WTC11 (cell line): Measurements from ENCODE around the gene RALA. TPM values are rescaled to one million over a fixed set of nuclear protein-coding genes. Genes with fewer than 3 reads are reported as not detected.
"Not testable (repeated sequence)": the region's sequence is repeated elsewhere in the genome, so short reads cannot be mapped to it uniquely, and the experiment has no call there.

Source experiments
- ATAC-seq: fragments of 200-7000 bp; cut with Tn5 transposase; 2 replicates; pipeline ENCODE4 v1.10.0; 2021; ENCODE audit warnings: mild to moderate bottlenecking, moderate library complexity
- CTCF ChIA-PET: fragments of 300-600 bp; sonication (Branson Sonifier 250); formaldehyde crosslinking; loops from one replicate; lab custom pipeline; 2021; ENCODE audit warnings: antibody characterized with exemption; lab: Charles Lee
- POLR2A ChIA-PET: fragments of 350-600 bp; sonication (Branson Sonifier 250); formaldehyde crosslinking; loops from one replicate; lab custom pipeline; 2021; ENCODE audit warnings: antibody characterized with exemption; lab: Charles Lee
- DNase-seq: peaks from one replicate; pipeline ENCODE4 v3.0.0; 2021; ENCODE audit warnings: low spot score
- H3K27ac Mint-ChIP-seq: 2 replicates; pipeline ENCODE4 v1.8.0; 2021; ENCODE audit warnings: mixed read lengths
- H3K27me3 Mint-ChIP-seq: 2 replicates; pipeline ENCODE4 v1.8.0; 2021; ENCODE audit warnings: low read depth, mild to moderate bottlenecking, moderate library complexity, mixed read lengths
- H3K36me3 Mint-ChIP-seq: 2 replicates; pipeline ENCODE4 v1.8.0; 2021; ENCODE audit warnings: mixed read lengths
- H3K4me1 Mint-ChIP-seq: 2 replicates; pipeline ENCODE4 v1.8.0; 2022; ENCODE audit warnings: mixed read lengths
- H3K4me3 Mint-ChIP-seq: 2 replicates; pipeline ENCODE4 v1.8.0; 2021; ENCODE audit warnings: mild to moderate bottlenecking, moderate library complexity, mixed read lengths
- H3K9me3 Mint-ChIP-seq: 2 replicates; pipeline ENCODE4 v1.8.0; 2021; ENCODE audit warnings: mixed read lengths
- CBFB ChIP-seq: sonication (generic); formaldehyde crosslinking; IDR thresholded peaks from 2 replicates; pipeline ENCODE4 v1.8.1; 2022; ENCODE audit warnings: mild to moderate bottlenecking, low read depth, missing genetic modification reagents
- CREB1 ChIP-seq: sonication (generic); formaldehyde crosslinking; IDR thresholded peaks from 2 replicates; pipeline ENCODE4 v1.8.0; 2023; ENCODE audit warnings: mild to moderate bottlenecking, missing genetic modification reagents
- GTF2I ChIP-seq: fragments of 250-450 bp; sonication (Bioruptor Pico); conservative IDR thresholded peaks from 2 replicates; pipeline ENCODE4 v1.4.0; 2021; ENCODE audit warnings: mild to moderate bottlenecking
- JUN ChIP-seq: sonication (generic); formaldehyde crosslinking; IDR thresholded peaks from 2 replicates; pipeline ENCODE4 v1.8.0; 2023; ENCODE audit warnings: mild to moderate bottlenecking, missing genetic modification reagents
- NFYB ChIP-seq: sonication (generic); formaldehyde crosslinking; conservative IDR thresholded peaks from 2 replicates; pipeline ENCODE4 v1.8.0; 2022; ENCODE audit warnings: low read depth, missing genetic modification reagents
- SMAD4 ChIP-seq: sonication (generic); formaldehyde crosslinking; IDR thresholded peaks from 2 replicates; pipeline ENCODE4 v1.8.0; 2022; ENCODE audit warnings: mild to moderate bottlenecking, missing genetic modification reagents
- SOX15 ChIP-seq: fragments of 250-450 bp; sonication (Bioruptor Pico); IDR thresholded peaks from 2 replicates; pipeline ENCODE4 v1.9.0; 2021; ENCODE audit warnings: mild to moderate bottlenecking
- ZBTB21 ChIP-seq: sonication (generic); formaldehyde crosslinking; IDR thresholded peaks from 2 replicates; pipeline ENCODE4 v1.8.1; 2023; ENCODE audit warnings: mild to moderate bottlenecking, missing genetic modification reagents, borderline replicate concordance
- ZNF121 ChIP-seq: sonication (generic); formaldehyde crosslinking; IDR thresholded peaks from 2 replicates; pipeline ENCODE4 v1.8.0; 2023; ENCODE audit warnings: missing genetic modification reagents
- ZNF138 ChIP-seq: sonication (generic); formaldehyde crosslinking; conservative IDR thresholded peaks from 2 replicates; pipeline ENCODE4 v1.8.1; 2022; ENCODE audit warnings: mild to moderate bottlenecking, moderate library complexity, missing genetic modification reagents
- total RNA-seq: library from RNA; stranded (reverse); gene quantifications from 3 replicates; pipeline ENCODE4 v1.2.3, GENCODE V29; 2021
- TF ChIP-seq, protein P1 (sequence below): sonication (generic); formaldehyde crosslinking; IDR thresholded peaks from 2 replicates; pipeline ENCODE4 v1.8.0; 2023; ENCODE audit warnings: missing genetic modification reagents, mild to moderate bottlenecking, borderline replicate concordance
- TF ChIP-seq, protein P2 (sequence below): fragments of 250-450 bp; sonication (Bioruptor Pico); IDR thresholded peaks from 2 replicates; pipeline ENCODE4 v1.9.0; 2021; ENCODE audit warnings: moderate library complexity, mild to moderate bottlenecking, inconsistent platforms, borderline replicate concordance
- TF ChIP-seq, protein P3 (sequence below): sonication (generic); formaldehyde crosslinking; IDR thresholded peaks from 2 replicates; pipeline ENCODE4 v1.8.0; 2022; ENCODE audit warnings: mild to moderate bottlenecking, missing genetic modification reagents
- TF ChIP-seq, protein P4 (sequence below): sonication (generic); formaldehyde crosslinking; conservative IDR thresholded peaks from 2 replicates; pipeline ENCODE4 v1.8.1; 2023; ENCODE audit warnings: mild to moderate bottlenecking, low read depth, missing genetic modification reagents, moderate library complexity
- TF ChIP-seq, protein P5 (sequence below): sonication (generic); formaldehyde crosslinking; IDR thresholded peaks from 2 replicates; pipeline ENCODE4 v1.8.0; 2023; ENCODE audit warnings: missing genetic modification reagents

Gene RALA
- total RNA-seq, 1 experiment from 2014 or later, result 57.3 TPM

DNA sequence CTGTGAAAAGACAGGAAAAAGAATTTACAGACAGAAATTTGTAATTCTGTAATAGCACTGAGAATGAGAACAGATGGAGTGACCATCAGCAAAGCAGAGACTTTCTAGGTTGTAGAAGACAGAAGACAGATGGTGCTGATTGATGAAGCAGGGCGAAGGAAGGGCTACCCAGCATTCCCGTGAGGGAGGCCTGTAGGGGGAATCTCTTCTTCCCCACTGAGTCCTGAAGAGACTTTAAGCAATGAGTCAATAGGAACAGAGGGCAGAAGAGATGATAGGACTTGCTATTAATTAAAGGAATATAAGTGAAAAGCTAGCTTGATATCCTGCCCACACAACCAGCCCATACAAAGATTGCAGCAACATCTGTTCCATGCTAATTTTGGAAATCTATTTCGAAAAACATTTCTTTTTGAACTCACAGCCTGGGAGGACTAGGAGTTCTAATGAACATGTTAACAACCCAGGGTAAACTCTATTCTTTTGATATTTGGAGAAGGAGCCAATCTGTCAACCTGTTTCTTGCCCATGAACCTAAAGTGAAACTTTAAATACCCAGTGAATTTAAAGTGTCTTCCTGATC, 44.1 kb downstream of the RALA start (continued):
- TF ChIP-seq JUN (CRISPR knock-in tag) (no peak), ZNF138 (CRISPR knock-in tag) (no peak), GTF2I (CRISPR knock-in tag) (no peak), SOX15 (no peak), SMAD4 (no peak)

DNA sequence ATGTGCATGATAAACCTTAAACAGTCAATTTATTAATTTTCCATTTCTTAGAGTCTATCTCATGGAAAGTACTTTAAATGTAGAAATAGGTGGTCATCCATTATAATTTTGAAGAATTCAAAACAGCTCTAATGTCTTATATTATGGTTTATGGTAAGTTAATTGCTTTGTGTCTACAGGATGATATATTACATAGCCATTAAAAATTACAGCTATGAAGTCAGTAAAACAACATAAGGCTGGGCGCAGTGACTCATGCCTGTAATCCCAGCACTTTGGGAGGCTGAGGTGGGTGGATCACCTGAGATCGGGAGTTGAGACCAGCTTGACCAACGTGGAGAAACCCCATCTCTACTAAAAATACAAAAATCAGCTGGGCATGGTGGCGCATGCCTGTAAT, 44.9 kb downstream of the RALA start:
- POLR2A ChIA-PET, H3K4me3 Mint-ChIP-seq, ATAC-seq, DNase-seq, H3K36me3 Mint-ChIP-seq, H3K9me3 Mint-ChIP-seq, H3K27ac Mint-ChIP-seq, H3K27me3 Mint-ChIP-seq: not testable (repeated sequence)
- CTCF ChIA-PET, result interaction anchor here (1.1 kb wide), 1 partner anchor 88 kb away, joined by 3 read pairs; no protein-coding TSS in a partner anchor
- peaks cover 42% of the 10 kb centered on the region for H3K4me1 Mint-ChIP-seq

DNA sequence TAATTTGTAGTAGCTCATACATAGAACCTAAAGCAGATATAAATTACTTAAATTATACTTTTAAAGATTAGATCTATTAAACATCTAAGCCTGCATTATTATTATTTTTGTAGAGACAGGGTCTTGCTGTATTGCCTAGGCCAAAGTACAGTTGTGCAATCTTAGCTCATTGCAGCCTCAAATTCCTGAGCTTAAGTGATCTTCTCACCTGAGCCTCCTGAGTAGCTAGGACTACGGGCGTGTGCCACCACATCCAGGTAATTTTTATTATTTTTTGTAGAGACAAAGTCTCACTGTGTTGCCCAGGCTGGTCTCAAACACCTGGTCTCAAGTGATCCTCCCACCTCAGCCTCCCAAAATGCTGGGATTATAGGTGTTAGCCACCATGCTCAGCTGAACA, 46.7 kb downstream of the RALA start:
- no peak for DNase-seq
- Mint-ChIP-seq H3K36me3 (no peaks in the 10 kb centered on the region), H3K4me3 (no peak overlapping the region), H3K4me1 (peaks cover 31% of the 10 kb centered on the region), H3K9me3 (no peaks in the 10 kb centered on the region), H3K27me3 (no peaks in the 10 kb centered on the region), H3K27ac (no peak overlapping the region)
- ChIA-PET CTCF (no interaction called here), POLR2A (interaction anchor here (0.6 kb wide), 1 partner anchor 40 kb away, joined by 4 read pairs; no protein-coding TSS in a partner anchor)
- ATAC-seq, result no peak
- TF ChIP-seq CREB1 (CRISPR knock-in tag), result no peak
- no peak for TF ChIP-seq ZNF121
- TF ChIP-seq, protein P1, sequence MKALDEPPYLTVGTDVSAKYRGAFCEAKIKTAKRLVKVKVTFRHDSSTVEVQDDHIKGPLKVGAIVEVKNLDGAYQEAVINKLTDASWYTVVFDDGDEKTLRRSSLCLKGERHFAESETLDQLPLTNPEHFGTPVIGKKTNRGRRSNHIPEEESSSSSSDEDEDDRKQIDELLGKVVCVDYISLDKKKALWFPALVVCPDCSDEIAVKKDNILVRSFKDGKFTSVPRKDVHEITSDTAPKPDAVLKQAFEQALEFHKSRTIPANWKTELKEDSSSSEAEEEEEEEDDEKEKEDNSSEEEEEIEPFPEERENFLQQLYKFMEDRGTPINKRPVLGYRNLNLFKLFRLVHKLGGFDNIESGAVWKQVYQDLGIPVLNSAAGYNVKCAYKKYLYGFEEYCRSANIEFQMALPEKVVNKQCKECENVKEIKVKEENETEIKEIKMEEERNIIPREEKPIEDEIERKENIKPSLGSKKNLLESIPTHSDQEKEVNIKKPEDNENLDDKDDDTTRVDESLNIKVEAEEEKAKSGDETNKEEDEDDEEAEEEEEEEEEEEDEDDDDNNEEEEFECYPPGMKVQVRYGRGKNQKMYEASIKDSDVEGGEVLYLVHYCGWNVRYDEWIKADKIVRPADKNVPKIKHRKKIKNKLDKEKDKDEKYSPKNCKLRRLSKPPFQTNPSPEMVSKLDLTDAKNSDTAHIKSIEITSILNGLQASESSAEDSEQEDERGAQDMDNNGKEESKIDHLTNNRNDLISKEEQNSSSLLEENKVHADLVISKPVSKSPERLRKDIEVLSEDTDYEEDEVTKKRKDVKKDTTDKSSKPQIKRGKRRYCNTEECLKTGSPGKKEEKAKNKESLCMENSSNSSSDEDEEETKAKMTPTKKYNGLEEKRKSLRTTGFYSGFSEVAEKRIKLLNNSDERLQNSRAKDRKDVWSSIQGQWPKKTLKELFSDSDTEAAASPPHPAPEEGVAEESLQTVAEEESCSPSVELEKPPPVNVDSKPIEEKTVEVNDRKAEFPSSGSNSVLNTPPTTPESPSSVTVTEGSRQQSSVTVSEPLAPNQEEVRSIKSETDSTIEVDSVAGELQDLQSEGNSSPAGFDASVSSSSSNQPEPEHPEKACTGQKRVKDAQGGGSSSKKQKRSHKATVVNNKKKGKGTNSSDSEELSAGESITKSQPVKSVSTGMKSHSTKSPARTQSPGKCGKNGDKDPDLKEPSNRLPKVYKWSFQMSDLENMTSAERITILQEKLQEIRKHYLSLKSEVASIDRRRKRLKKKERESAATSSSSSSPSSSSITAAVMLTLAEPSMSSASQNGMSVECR (CRISPR knock-in tag), result no peak

DNA sequence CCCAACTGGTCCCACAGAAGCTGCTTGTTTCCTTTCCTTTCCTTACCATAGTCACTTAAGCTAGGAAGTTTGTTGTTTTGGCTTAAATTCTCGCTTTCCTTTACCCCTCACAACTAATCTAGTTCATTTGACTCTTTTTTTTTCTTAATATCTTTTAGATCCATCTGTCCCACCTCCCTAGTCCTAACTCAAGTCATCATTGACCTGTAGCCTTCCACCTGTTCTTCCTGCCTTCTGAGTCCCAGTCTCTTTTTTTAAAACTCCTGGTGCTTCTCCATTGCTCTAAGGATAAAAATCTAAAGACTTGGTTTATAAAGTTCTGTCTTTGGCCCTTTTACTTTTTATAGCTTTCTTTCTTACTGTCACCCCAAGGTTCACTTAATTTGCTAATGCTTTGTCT, 47.6 kb downstream of the RALA start:
- H3K27ac Mint-ChIP-seq, result no peak overlapping the region
- H3K36me3 Mint-ChIP-seq, result peaks cover 6% of the 10 kb centered on the region
- peaks cover 7% of the 10 kb centered on the region for H3K9me3 Mint-ChIP-seq
- POLR2A ChIA-PET, result interaction anchor here (0.6 kb wide), 1 partner anchor 41 kb away, joined by 4 read pairs; no protein-coding TSS in a partner anchor
- no peaks in the 10 kb centered on the region for H3K27me3 Mint-ChIP-seq
- no peak overlapping the region for H3K4me3 Mint-ChIP-seq
- TF ChIP-seq, protein P2, sequence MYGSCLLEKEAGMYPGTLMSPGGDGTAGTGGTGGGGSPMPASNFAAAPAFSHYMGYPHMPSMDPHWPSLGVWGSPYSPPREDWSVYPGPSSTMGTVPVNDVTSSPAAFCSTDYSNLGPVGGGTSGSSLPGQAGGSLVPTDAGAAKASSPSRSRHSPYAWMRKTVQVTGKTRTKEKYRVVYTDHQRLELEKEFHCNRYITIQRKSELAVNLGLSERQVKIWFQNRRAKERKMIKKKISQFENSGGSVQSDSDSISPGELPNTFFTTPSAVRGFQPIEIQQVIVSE, result no peak
- TF ChIP-seq, protein P3, sequence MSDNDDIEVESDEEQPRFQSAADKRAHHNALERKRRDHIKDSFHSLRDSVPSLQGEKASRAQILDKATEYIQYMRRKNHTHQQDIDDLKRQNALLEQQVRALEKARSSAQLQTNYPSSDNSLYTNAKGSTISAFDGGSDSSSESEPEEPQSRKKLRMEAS (CRISPR knock-in tag), result no peak
- no peak for TF ChIP-seq ZBTB21 (CRISPR knock-in tag)
- TF ChIP-seq, protein P4, sequence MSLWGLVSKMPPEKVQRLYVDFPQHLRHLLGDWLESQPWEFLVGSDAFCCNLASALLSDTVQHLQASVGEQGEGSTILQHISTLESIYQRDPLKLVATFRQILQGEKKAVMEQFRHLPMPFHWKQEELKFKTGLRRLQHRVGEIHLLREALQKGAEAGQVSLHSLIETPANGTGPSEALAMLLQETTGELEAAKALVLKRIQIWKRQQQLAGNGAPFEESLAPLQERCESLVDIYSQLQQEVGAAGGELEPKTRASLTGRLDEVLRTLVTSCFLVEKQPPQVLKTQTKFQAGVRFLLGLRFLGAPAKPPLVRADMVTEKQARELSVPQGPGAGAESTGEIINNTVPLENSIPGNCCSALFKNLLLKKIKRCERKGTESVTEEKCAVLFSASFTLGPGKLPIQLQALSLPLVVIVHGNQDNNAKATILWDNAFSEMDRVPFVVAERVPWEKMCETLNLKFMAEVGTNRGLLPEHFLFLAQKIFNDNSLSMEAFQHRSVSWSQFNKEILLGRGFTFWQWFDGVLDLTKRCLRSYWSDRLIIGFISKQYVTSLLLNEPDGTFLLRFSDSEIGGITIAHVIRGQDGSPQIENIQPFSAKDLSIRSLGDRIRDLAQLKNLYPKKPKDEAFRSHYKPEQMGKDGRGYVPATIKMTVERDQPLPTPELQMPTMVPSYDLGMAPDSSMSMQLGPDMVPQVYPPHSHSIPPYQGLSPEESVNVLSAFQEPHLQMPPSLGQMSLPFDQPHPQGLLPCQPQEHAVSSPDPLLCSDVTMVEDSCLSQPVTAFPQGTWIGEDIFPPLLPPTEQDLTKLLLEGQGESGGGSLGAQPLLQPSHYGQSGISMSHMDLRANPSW (CRISPR knock-in tag), result no peak
- no peak for TF ChIP-seq SOX15
- no peak for TF ChIP-seq CBFB (CRISPR knock-in tag)
- TF ChIP-seq, protein P5, sequence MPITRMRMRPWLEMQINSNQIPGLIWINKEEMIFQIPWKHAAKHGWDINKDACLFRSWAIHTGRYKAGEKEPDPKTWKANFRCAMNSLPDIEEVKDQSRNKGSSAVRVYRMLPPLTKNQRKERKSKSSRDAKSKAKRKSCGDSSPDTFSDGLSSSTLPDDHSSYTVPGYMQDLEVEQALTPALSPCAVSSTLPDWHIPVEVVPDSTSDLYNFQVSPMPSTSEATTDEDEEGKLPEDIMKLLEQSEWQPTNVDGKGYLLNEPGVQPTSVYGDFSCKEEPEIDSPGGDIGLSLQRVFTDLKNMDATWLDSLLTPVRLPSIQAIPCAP, result no peak
- TF ChIP-seq NFYB (CRISPR knock-in tag), result no peak
- no peak for ATAC-seq
- peaks cover 24% of the 10 kb centered on the region for H3K4me1 Mint-ChIP-seq
- CTCF ChIA-PET, result no interaction called here
- no peak for DNase-seq
